ENCODE data around the gene IRF2BPL. TPM values are rescaled to one million over a fixed set of nuclear protein-coding genes. Genes with fewer than 3 reads are reported as not detected.

The IRF2BPL gene
- total and polyA plus RNA-seq, 9 of the 15 experiments (the other 6 are each of a cell fraction or from before 2014, with no cell fraction given), result 0.52 to 21.6 (median 2.5) TPM

GRCh38 chr14:76977793-76978720 lies 50.5 kb downstream of the IRF2BPL start (continued):
- TF ChIP-seq IRF1 (CRISPR knock-in tag; IDR thresholded peaks at IDR 0.05; ENCODE audit: borderline replicate concordance), result no peak
- TF ChIP-seq CHD2 (IDR thresholded peaks at IDR 0.05; ENCODE audit: low read depth, low read length), result no peak
- TF ChIP-seq TEAD1 (CRISPR knock-in tag; IDR thresholded peaks at IDR 0.05), result no peak
- TF ChIP-seq ZNF124 (CRISPR knock-in tag; IDR thresholded peaks at IDR 0.05), result no peak
- TF ChIP-seq CBX8 (IDR thresholded peaks at IDR 0.05; ENCODE audit: borderline replicate concordance, extremely low read depth, low read depth, low read length, poor library complexity, severe bottlenecking), result no peak
- no peak for TF ChIP-seq KLF6 (CRISPR knock-in tag; IDR thresholded peaks at IDR 0.05; ENCODE audit: borderline replicate concordance)
- TF ChIP-seq GMEB1 (CRISPR knock-in tag; IDR thresholded peaks at IDR 0.05), result no peak
- no peak for TF ChIP-seq USF2 (CRISPR knock-in tag; IDR thresholded peaks at IDR 0.05)
- TF ChIP-seq MLLT1 (IDR thresholded peaks at IDR 0.05), result no peak
- no peak for TF ChIP-seq PCBP1 (IDR thresholded peaks at IDR 0.05; ENCODE audit: low read depth, low read length, poor library complexity, severe bottlenecking)
- TF ChIP-seq ZBTB7A (IDR thresholded peaks at IDR 0.05; ENCODE audit: borderline replicate concordance, control insufficient read depth, low read depth, low read length), result 0 out of 2 replicates have a peak, but pooled peaks have one; percentile 29
- no peak for TF ChIP-seq CREB1 (IDR thresholded peaks at IDR 0.05)
- TF ChIP-seq CREB1 (CRISPR knock-in tag; IDR thresholded peaks at IDR 0.05), result peak; percentile 45; the same call in 1 of the 2 replicates

Data from K562 (cell line).